ENCODE data around the gene SETD1B. TPM values are rescaled to one million over a fixed set of nuclear protein-coding genes. Genes with fewer than 3 reads are reported as not detected.

The SETD1B gene
- total RNA-seq, 1 experiment from 2014 or later, result 40.4 TPM

GRCh38 chr12:121796855-121797751 is 6.7 kb upstream of the SETD1B start:
- Histone ChIP-seq H2AK5ac (ENCODE audit: insufficient read length, low read length) (no peak overlapping the region), H3K4ac (ENCODE audit: low read depth, low read length) (no peak overlapping the region), H3T11ph (ENCODE audit: low read length) (no peak overlapping the region), H3K79me1 (ENCODE audit: insufficient read depth, low read depth, low read length, poor library complexity, severe bottlenecking) (no peaks in the 10 kb centered on the region), H3K4me1 (ENCODE audit: insufficient read depth, low read length) (peaks cover 4% of the 10 kb centered on the region; the same call in 1 of the 2 replicates), H3K9ac (ENCODE audit: extremely low read depth, insufficient read length, low read length) (no peak overlapping the region), H3K9me3 (ENCODE audit: control insufficient read depth, low read depth, low read length) (no peaks in the 10 kb centered on the region), H3K27me3 (ENCODE audit: insufficient read depth, low read length) (no peaks in the 10 kb centered on the region), H2AFZ (ENCODE audit: low read length) (no peak overlapping the region), H3K23ac (ENCODE audit: insufficient read length, low read depth, low read length) (no peak overlapping the region), H3K14ac (ENCODE audit: insufficient read depth, low read length) (no peak overlapping the region), H2BK5ac (ENCODE audit: insufficient read length, low read length) (no peak overlapping the region), H2BK12ac (ENCODE audit: insufficient read length, low read depth, low read length) (no peak overlapping the region), H3K18ac (ENCODE audit: insufficient read length, low read depth, low read length) (no peak overlapping the region), H4K20me1 (ENCODE audit: control insufficient read depth, insufficient read depth, insufficient read length) (no peaks in the 10 kb centered on the region), H2BK120ac (ENCODE audit: low read depth, low read length, poor library complexity, severe bottlenecking) (no peak overlapping the region), H4K8ac (replicated peaks; ENCODE audit: insufficient read length, low read depth, low read length) (no peak overlapping the region), H4K91ac (ENCODE audit: insufficient read length, low read depth, low read length) (no peak overlapping the region), H3K4me2 (ENCODE audit: insufficient read depth, insufficient read length, low read length) (peak overlapping the region; percentile 13), H3K23me2 (ENCODE audit: insufficient read length, low read depth, low read length, poor library complexity, severe bottlenecking) (peaks cover 29% of the 10 kb centered on the region), H3K79me2 (ENCODE audit: insufficient read depth, low read length) (no peaks in the 10 kb centered on the region; the same call in 1 of the 2 replicates), H2BK20ac (ENCODE audit: low read depth, low read length, poor library complexity, severe bottlenecking) (no peak overlapping the region), H3K56ac (ENCODE audit: insufficient read length, low read depth, low read length) (no peak overlapping the region), H3K27ac (ENCODE audit: insufficient read length, low read depth, low read length) (no peak overlapping the region), H4K5ac (ENCODE audit: insufficient read length, low read depth, low read length) (no peak overlapping the region), H2BK15ac (ENCODE audit: low read depth, low read length) (no peak overlapping the region)
- TF ChIP-seq CTCF (conservative IDR thresholded peaks at IDR 0.05), result peak; percentile 50; the same call in 2 of the 3 replicates
- H3K36me3 Mint-ChIP-seq (ENCODE audit: insufficient read depth in 1 of 3, low read depth in 3 of 3), result peaks cover 17 to 42% (median 31%) of the 10 kb centered on the region in 3 experiments
- no peaks in the 10 kb centered on the region; a peak in 1 of 5 replicates for H3K9me3 Mint-ChIP-seq
- peaks cover 3% of the 10 kb centered on the region for H3K27me3 Mint-ChIP-seq (ENCODE audit: low read depth)
- peak; percentile 98 for DNase-seq
- H3K27ac Mint-ChIP-seq, result peak overlapping the region; percentile 90 to 92 (median 90); a peak in 6 of 7 replicates
- peak overlapping the region; percentile 60 to 71 for H3K4me3 Mint-ChIP-seq
- H3K4me1 Mint-ChIP-seq, result peaks cover 45 to 53% of the 10 kb centered on the region in 2 experiments
- WGBS (ENCODE audit: extremely low coverage, insufficient read length, low lambda C conversion rate), result no CpG with 5 or more reads among the region's 39 CpGs

Data from H9 (cell line).